Naive B cell (primary cell): ENCODE data around the gene ARHGAP42. TPM values are rescaled to one million over a fixed set of nuclear protein-coding genes. Genes with fewer than 3 reads are reported as not detected.

Source experiments
- ATAC-seq, 2 donors: fragments of 150-1000 bp; cut with Tn5 transposase; 2 replicates each; pipeline ENCODE4 v1.10.0; 2021; ENCODE audit warnings: low read depth in 2 of 2, mild to moderate bottlenecking in 2 of 2, moderate library complexity in 2 of 2
- DNase-seq: peaks from one replicate; pipeline ENCODE4 v3.0.0; 2022
- H3K27ac Mint-ChIP-seq, 6 donors: one replicate each; pipeline ENCODE4 v1.8.0; 2020 to 2022; ENCODE audit warnings: mild to moderate bottlenecking in 6 of 6, mixed read lengths in 6 of 6, moderate library complexity in 5 of 6, inconsistent platforms in 2 of 6
- H3K27me3 Mint-ChIP-seq, 3 donors: one replicate each; pipeline ENCODE4 v1.8.0; 2021 to 2022; ENCODE audit warnings: mixed read lengths in 3 of 3, mild to moderate bottlenecking in 1 of 3
- H3K36me3 Mint-ChIP-seq, 2 donors: one replicate each; pipeline ENCODE4 v1.8.0; 2020 to 2022; ENCODE audit warnings: mixed read lengths in 2 of 2, inconsistent platforms in 1 of 2, mild to moderate bottlenecking in 1 of 2
- H3K4me1 Mint-ChIP-seq, 3 donors: one replicate each; pipeline ENCODE4 v1.8.0; 2020 to 2022; ENCODE audit warnings: mixed read lengths in 3 of 3, inconsistent platforms in 1 of 3, mild to moderate bottlenecking in 1 of 3, moderate library complexity in 1 of 3
- H3K4me3 Mint-ChIP-seq, 8 donors: one replicate each; pipeline ENCODE4 v1.8.0; 2020 to 2022; ENCODE audit warnings: mild to moderate bottlenecking in 8 of 8, mixed read lengths in 8 of 8, moderate library complexity in 8 of 8, inconsistent platforms in 2 of 8
- H3K9me3 Mint-ChIP-seq, 7 donors: one replicate each; pipeline ENCODE4 v1.8.0; 2020 to 2022; ENCODE audit warnings: mixed read lengths in 7 of 7, mild to moderate bottlenecking in 5 of 7, inconsistent platforms in 2 of 7, moderate library complexity in 1 of 7
- polyA plus RNA-seq, 6 donors: library from polyadenylated mRNA; unstranded; fragments of 300-500 nt; fragmentation: Illumina TruSeq; gene quantifications; one replicate each; pipeline ENCODE4 v1.2.3, GENCODE V29; 2021; ENCODE audit warnings: low read depth in 6 of 6

The ARHGAP42 gene
- polyA plus RNA-seq, 6 donors from 2014 or later: 1.4 to 3.0 (median 1.9) TPM

DNA sequence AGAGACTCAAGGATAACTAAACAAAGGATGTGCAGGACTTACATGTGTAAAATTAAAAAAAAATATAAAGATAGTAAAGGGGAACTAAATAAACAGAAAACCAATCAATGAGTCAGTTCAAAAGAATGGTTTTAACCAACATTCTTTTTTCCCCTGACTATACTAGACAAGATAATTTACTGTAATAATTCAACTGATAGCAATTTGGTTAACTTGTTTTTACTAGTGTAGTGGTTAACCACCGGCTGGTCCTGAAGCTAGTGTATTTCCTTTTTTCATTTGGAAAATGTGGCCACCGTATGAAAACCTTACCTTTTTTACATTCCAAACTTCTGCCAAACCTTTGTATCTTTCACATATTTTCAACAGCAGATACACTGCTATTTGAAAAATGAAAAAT, 123.1 kb downstream of the ARHGAP42 start:
- Mint-ChIP-seq H3K27me3 (no peaks in the 10 kb centered on the region), H3K4me1 (peaks cover 0 to 3% (median 0%) of the 10 kb centered on the region in 3 donors), H3K9me3 (peaks cover 0 to 14% (median 11%) of the 10 kb centered on the region in 7 donors), H3K27ac (peak overlapping the region in 1 of 6 donors; percentile 93), H3K4me3 (no peak overlapping the region), H3K36me3 (no peaks in the 10 kb centered on the region)
- ATAC-seq (no peak), DNase-seq (no peak)

DNA sequence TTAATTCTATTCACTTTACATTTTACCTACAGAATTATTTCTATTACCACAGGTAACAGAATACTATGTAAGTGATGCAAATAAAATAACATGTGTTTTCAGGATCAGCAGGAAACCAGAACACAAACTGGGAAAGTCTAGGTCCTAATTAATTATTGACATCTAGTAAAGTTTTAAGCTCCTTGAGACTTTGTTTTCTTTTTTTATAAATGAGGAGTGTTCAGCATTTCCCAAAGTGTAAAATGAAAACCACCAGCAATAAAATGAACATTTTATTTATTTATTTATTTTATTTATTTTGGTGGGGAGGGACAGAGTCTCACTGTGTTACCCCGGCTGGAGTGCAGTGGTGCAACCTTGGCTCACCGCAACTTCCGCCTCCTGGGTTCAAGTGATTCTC, 123.6 kb downstream of the ARHGAP42 start:
- H3K9me3 Mint-ChIP-seq: peaks cover 0 to 14% (median 12%) of the 10 kb centered on the region in 7 donors
- no peak overlapping the region for H3K4me3 Mint-ChIP-seq
- H3K27ac Mint-ChIP-seq: no peak overlapping the region
- DNase-seq (no peak), ATAC-seq (no peak)
- peaks cover 0 to 3% (median 0%) of the 10 kb centered on the region in 3 donors for H3K4me1 Mint-ChIP-seq
- H3K27me3 Mint-ChIP-seq: no peaks in the 10 kb centered on the region
- H3K36me3 Mint-ChIP-seq: no peaks in the 10 kb centered on the region

DNA sequence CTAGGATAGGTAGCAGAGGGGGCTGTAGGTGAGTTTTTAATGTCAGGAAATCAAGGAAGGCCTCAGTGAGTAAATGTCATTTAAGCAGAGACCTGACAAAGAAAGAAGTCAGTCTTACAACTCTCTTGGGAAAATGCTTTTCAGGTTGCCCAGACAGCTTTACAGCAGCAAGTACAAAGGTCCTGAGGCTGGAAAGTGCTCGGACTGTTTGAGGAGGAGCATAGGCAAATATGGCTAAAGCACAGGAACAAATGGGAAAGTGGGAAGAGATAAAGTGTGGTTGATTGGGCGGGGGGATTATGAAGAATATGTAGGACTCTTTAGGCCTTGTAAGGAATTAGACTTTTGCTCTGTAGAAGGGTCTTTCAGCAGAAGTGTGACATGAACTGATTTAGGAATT, 125.4 kb downstream of the ARHGAP42 start:
- H3K27ac Mint-ChIP-seq: no peak overlapping the region
- peaks cover 0 to 15% (median 13%) of the 10 kb centered on the region in 7 donors for H3K9me3 Mint-ChIP-seq
- no peak overlapping the region for H3K4me3 Mint-ChIP-seq
- ATAC-seq (no peak), DNase-seq (no peak)
- H3K4me1 Mint-ChIP-seq: peaks cover 0 to 3% (median 0%) of the 10 kb centered on the region in 3 donors
- peaks cover 0 to 4% of the 10 kb centered on the region in 2 donors for H3K36me3 Mint-ChIP-seq
- H3K27me3 Mint-ChIP-seq: no peaks in the 10 kb centered on the region

DNA sequence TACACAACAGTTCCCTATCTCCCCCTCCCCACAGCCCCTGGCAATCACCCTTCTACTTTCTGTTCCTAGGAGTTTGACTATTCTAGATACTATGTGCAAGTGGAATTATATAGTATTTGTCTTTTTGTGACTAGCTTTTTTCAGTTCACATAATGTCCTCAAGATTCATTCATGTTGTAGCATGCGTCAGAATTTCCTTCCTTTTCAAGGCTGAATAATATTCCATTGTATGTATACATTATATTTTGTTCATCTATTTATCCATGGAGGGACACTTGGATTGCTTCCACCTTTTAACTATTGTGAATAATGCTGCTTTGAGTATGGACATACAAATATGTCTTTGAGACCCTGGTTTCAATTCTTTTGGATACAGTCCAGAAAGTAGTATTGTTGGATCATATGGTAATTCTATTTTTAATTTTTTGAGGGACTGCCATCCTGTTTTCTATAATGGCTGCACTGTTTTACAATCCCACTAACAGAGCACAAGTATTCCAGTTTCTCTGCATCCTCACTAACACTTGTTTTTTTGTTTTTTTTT, 128.8 kb downstream of the ARHGAP42 start:
- Mint-ChIP-seq H3K9me3 (peaks cover 0 to 15% (median 13%) of the 10 kb centered on the region in 7 donors), H3K36me3 (peaks cover 0 to 8% of the 10 kb centered on the region in 2 donors), H3K27ac (no peak overlapping the region), H3K4me3 (peak overlapping the region in 1 of 8 donors; percentile 54), H3K4me1 (peaks cover 0 to 9% (median 3%) of the 10 kb centered on the region in 3 donors), H3K27me3 (peaks cover 0 to 5% (median 0%) of the 10 kb centered on the region in 3 donors)
- ATAC-seq (no peak), DNase-seq (no peak)

DNA sequence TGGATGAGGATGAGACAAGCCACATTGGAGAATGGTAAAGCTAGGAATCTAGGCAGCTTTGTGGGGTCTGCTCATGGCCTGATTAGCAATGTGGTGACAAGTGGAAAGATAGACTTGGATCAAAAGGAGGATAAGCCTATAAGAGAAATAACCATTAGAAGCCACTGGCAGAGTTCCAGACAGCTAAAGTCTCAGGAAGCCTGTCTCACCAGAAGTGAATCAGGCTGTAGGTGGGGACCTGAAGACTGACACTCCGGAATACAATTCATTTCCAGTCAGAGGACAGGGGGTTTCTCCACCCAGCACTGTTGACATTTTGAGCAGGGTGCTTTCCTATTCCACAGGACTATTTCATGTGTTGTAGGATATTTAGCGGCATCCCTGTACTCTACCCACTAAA, 129.7 kb downstream of the ARHGAP42 start:
- no peak for ATAC-seq
- no peak overlapping the region for H3K4me3 Mint-ChIP-seq
- H3K27me3 Mint-ChIP-seq: peaks cover 0 to 5% (median 0%) of the 10 kb centered on the region in 3 donors
- H3K27ac Mint-ChIP-seq: no peak overlapping the region
- H3K4me1 Mint-ChIP-seq: peaks cover 0 to 16% (median 11%) of the 10 kb centered on the region in 3 donors
- peaks cover 0 to 15% (median 13%) of the 10 kb centered on the region in 7 donors for H3K9me3 Mint-ChIP-seq
- DNase-seq: no peak
- H3K36me3 Mint-ChIP-seq: peaks cover 0 to 8% of the 10 kb centered on the region in 2 donors

DNA sequence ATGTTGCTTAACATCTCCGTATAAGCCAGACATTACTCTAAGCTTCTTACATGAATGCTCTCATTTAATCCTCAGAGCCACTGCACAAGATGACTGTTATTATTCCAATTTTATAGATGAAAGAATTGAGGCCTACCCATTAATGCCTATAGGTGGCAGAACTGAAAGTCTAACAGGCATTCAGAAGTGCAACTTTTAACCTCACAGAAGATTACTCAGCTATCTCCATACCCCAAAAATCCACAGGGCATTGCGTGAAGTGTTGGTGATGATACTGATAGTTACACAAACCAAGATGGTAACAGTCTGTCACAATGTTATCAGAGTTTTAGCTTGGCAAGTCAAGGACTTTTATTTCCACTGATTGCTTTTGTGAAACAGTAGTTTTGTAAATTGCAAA, 130.5 kb downstream of the ARHGAP42 start:
- H3K4me3 Mint-ChIP-seq: no peak overlapping the region
- peaks cover 0 to 8% of the 10 kb centered on the region in 2 donors for H3K36me3 Mint-ChIP-seq
- ATAC-seq (no peak), DNase-seq (no peak)
- peaks cover 0 to 5% (median 0%) of the 10 kb centered on the region in 3 donors for H3K27me3 Mint-ChIP-seq
- H3K4me1 Mint-ChIP-seq: peaks cover 0 to 17% (median 12%) of the 10 kb centered on the region in 3 donors
- H3K9me3 Mint-ChIP-seq: peaks cover 0 to 15% (median 13%) of the 10 kb centered on the region in 7 donors
- H3K27ac Mint-ChIP-seq: no peak overlapping the region

DNA sequence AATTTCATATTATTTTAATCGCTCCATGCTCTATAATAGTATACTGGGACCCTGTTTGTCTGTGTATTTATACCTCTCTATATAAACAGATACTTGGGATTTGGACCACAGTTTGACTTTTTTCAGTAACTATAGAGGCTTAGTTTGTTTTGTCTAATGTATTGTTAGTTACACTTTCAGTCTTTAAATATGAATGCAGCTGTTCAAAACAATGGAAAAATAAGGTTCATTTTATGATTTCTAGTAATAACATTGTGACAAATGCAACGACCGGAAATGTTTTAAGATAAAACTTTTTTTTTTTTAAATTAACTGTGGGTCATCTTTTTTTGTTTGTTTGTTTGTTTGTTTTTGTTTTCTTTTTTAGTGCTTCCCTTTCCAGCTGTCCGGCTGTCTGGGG, 133.5 kb downstream of the ARHGAP42 start:
- DNase-seq (no peak), ATAC-seq (no peak)
- no peak overlapping the region for H3K27ac Mint-ChIP-seq
- peaks cover 0 to 5% (median 0%) of the 10 kb centered on the region in 3 donors for H3K27me3 Mint-ChIP-seq
- H3K4me3 Mint-ChIP-seq: no peak overlapping the region
- peaks cover 0 to 3% (median 2%) of the 10 kb centered on the region in 7 donors for H3K9me3 Mint-ChIP-seq
- H3K36me3 Mint-ChIP-seq: peaks cover 0 to 8% of the 10 kb centered on the region in 2 donors
- peaks cover 0 to 18% (median 12%) of the 10 kb centered on the region in 3 donors for H3K4me1 Mint-ChIP-seq

DNA sequence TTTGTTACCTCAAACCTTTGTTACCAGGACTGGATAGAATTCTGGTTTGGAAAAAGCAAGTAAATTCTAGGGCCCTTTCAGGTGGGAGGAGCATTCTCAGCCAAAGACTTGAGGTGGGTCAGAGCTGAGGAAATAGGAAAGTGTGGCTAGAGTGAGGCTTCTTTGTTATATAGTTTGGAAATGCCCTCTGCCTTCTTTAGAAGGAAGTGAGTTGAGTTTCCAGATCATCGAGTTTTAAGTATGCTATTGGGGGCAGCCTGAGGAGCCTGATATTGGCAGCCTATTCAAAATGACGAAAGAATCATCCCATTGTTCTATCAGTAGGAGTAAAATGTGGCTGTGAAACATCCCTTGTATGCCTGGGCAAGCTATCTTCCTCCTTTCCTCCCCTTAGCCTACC, 134.1 kb downstream of the ARHGAP42 start:
- Mint-ChIP-seq H3K27me3 (peaks cover 0 to 5% (median 0%) of the 10 kb centered on the region in 3 donors), H3K27ac (peak overlapping the region in 1 of 6 donors; percentile 6)

DNA sequence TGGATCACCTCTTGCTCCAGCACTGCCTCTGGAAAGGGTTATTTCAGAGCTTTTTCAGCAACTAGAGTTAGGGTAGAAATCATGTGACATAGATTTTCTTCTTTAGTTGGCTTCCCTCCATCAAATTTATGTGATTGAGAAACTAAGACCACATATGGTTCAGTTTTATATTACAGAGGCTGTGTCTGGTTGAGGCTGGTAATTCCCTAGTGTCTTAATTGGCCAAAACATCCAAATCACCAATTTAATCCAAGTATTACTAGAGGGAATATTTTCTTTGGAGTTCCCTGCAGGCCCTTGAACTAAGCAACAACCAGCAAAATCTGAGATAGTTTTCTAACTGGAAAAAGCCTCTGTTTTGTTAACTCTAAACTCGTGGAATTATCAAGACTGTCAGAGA, 136.3 kb downstream of the ARHGAP42 start:
- Mint-ChIP-seq H3K27me3 (peaks cover 0 to 5% (median 0%) of the 10 kb centered on the region in 3 donors), H3K4me1 (peaks cover 0 to 21% (median 17%) of the 10 kb centered on the region in 3 donors), H3K4me3 (no peak overlapping the region), H3K9me3 (no peaks in the 10 kb centered on the region), H3K36me3 (no peaks in the 10 kb centered on the region), H3K27ac (no peak overlapping the region)
- ATAC-seq: no peak
- DNase-seq: no peak

More for the DNA sequence above, 134.1 kb downstream of the ARHGAP42 start:
- peaks cover 0 to 6% of the 10 kb centered on the region in 2 donors for H3K36me3 Mint-ChIP-seq
- H3K4me1 Mint-ChIP-seq: peaks cover 0 to 19% (median 12%) of the 10 kb centered on the region in 3 donors
- H3K9me3 Mint-ChIP-seq: peaks cover 0 to 1% (median 0%) of the 10 kb centered on the region in 7 donors
- no peak overlapping the region for H3K4me3 Mint-ChIP-seq
- ATAC-seq (no peak), DNase-seq (no peak)

DNA sequence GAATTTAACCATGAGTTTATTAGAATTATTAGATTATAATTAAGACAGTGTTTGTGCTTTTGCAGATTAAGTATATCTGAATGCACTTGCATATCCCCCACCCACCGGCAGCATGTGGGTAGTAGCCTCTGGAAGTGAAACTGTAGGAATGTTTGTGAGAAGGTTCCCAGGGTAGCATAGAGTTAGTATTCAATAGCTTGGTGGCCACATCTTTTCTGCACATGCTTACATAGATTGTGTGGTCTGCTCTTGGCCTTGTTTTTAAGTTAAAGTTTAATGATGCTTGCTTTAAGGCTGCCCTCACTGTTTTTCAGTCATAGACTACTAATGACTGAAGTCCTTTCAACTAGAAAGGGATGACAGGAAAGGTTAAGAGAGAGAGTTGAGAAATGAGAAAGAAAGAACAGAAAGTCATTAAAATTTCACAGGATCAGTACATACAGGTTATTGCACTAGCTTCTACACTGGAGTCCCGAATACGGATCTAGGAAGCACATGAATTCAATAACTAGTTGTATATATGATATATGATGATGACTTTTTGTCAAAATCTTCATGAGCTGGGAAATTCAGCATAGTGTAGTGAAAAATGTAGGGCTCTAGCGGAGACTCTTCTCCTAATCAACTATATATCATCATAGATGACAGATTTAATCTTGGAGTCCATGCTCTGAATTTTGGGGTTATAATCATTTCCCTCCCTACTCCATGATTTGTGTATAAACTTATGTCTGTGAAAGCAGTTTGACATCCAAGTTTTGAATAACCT, 137.1 kb downstream of the ARHGAP42 start:
- no peak for DNase-seq
- H3K9me3 Mint-ChIP-seq: no peaks in the 10 kb centered on the region
- peaks cover 0 to 22% (median 15%) of the 10 kb centered on the region in 3 donors for H3K4me1 Mint-ChIP-seq
- H3K27me3 Mint-ChIP-seq: peaks cover 0 to 2% (median 0%) of the 10 kb centered on the region in 3 donors
- H3K36me3 Mint-ChIP-seq: no peaks in the 10 kb centered on the region
- H3K27ac Mint-ChIP-seq: no peak overlapping the region
- no peak for ATAC-seq
- H3K4me3 Mint-ChIP-seq: no peak overlapping the region

DNA sequence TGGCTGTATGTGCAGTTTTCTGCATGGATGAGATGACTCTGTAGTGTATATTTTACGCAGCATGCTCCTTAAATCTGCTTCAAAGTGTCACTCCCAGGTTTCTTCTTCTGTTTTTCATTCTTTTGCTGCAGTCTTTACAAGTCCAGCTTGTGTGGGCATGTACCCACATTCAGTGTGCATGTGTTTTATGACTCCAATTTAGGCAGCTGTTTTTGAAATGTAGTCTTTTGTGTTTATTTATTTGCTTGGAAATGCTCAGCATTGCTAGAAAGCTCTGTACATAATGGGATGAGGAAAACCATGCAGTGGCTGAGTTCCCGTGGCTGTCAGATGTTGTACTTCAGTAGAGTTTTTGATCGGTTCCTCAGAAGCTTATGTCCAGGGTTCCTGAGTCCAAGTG, 138.5 kb downstream of the ARHGAP42 start:
- DNase-seq (no peak), ATAC-seq (no peak)
- Mint-ChIP-seq H3K9me3 (no peaks in the 10 kb centered on the region), H3K27ac (no peak overlapping the region), H3K27me3 (no peaks in the 10 kb centered on the region), H3K4me1 (peaks cover 0 to 21% (median 14%) of the 10 kb centered on the region in 3 donors), H3K4me3 (no peak overlapping the region), H3K36me3 (no peaks in the 10 kb centered on the region)

DNA sequence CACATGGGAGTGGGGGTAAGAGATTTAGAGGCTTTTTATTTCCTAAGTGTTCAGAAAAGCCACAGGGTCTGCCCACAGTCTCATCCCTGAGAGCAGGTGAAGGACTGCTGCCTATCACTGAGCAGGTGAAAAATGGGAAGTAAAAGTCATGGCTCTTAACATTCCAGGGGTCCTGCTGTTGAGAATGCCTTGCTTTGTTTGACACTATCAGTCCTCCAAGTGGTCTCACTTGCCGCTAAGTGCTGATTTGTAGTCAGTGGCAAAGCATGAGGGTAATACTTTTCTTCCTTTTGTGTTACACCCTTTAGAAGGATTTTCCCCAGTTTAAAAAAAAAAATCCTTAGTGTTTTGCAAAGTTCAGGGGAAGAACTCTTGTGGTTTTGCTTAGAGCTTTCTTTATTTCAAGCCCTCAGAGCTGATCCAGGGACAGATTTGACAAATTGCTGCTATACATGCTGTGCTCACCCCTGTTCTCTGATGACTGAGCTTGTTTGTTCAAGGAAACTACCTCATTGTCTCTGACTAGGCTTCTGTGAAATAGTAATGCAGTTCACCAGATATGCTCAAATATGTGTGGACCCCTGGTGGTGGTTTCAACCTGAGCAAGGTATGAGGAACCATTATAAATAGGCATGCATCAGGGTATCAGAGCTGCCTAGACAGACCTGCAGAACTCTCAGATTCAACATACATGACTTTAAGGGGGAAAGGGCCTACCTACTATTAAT, 141.0 kb downstream of the ARHGAP42 start:
- DNase-seq (peak; percentile 37), ATAC-seq (peak; percentile 74 to 80)
- H3K27me3 Mint-ChIP-seq: no peaks in the 10 kb centered on the region
- peaks cover 0 to 10% (median 6%) of the 10 kb centered on the region in 3 donors for H3K4me1 Mint-ChIP-seq
- H3K27ac Mint-ChIP-seq: no peak overlapping the region
- H3K4me3 Mint-ChIP-seq: no peak overlapping the region
- no peaks in the 10 kb centered on the region for H3K9me3 Mint-ChIP-seq
- H3K36me3 Mint-ChIP-seq: no peaks in the 10 kb centered on the region

DNA sequence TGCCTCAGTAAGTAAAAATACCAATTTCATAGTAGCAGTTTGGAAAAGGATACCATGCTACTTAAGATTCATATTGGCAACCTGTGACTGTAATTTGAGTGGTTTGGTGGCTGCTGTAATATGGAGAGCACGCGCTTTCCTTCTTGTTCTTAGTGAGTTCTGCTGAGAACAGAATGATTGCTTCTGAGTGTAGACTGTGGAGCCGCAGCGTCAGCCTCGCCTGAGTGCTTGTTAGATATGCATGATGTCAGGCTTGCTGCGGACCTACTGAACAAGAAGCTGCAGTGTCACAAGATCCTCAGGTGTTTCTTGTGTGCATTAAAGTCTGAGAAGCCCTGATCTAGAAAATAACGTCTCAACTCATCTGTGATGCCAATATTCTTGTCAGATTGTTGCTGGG, 143.2 kb downstream of the ARHGAP42 start:
- Mint-ChIP-seq H3K4me1 (peaks cover 0 to 10% (median 6%) of the 10 kb centered on the region in 3 donors), H3K27me3 (no peaks in the 10 kb centered on the region), H3K9me3 (no peaks in the 10 kb centered on the region), H3K4me3 (peak overlapping the region in 1 of 8 donors; percentile 37), H3K36me3 (no peaks in the 10 kb centered on the region), H3K27ac (no peak overlapping the region)
- ATAC-seq (no peak), DNase-seq (no peak)
